Spleen (tissue), 11 donors: Measurements from ENCODE around the gene MARCHF9. TPM values are rescaled to one million over a fixed set of nuclear protein-coding genes. Genes with fewer than 3 reads are reported as not detected.
A peak's percentile ranks its signal among the peaks of the same experiment; 100 is the strongest.

Experiments used
- DNase-seq: peaks from one replicate; pipeline ENCODE4 v3.0.0-alpha.2; 2020
- H3K27ac ChIP-seq, 8 donors: fragments of 200-600 bp; sonication (generic) in 7 of 8; 1 replicate in 4 of 8; 2 replicates in 4 of 8; pipeline versions ENCODE4 v1.5.0 to v1.8.0; 2016 to 2021; ENCODE audit warnings: inconsistent platforms in 4 of 8, mild to moderate bottlenecking in 4 of 8, moderate library complexity in 1 of 8
- H3K27me3 ChIP-seq, 7 donors: fragments of 200-600 bp; sonication (generic) in 6 of 7; replicated peaks in 1 of 7; 1 replicate in 4 of 7; 2 replicates in 3 of 7; pipeline versions ENCODE4 v1.5.0 to v1.8.0; 2016 to 2021; ENCODE audit warnings: inconsistent platforms in 3 of 7, mild to moderate bottlenecking in 1 of 7
- H3K36me3 ChIP-seq, 6 donors: fragments of 200-600 bp; sonication (generic) in 5 of 6; 1 replicate in 4 of 6; 2 replicates in 2 of 6; pipeline versions ENCODE4 v1.5.0 to v1.8.0; 2016 to 2021; ENCODE audit warnings: inconsistent platforms in 2 of 6
- H3K4me1 ChIP-seq, 6 donors: fragments of 200-600 bp; sonication (generic) in 5 of 6; 1 replicate in 3 of 6; 2 replicates in 3 of 6; pipeline versions ENCODE4 v1.5.0 to v1.8.0; 2016 to 2021; ENCODE audit warnings: inconsistent platforms in 3 of 6
- H3K4me3 ChIP-seq, 8 donors: fragments of 200-600 bp; sonication (generic) in 7 of 8; 1 replicate in 4 of 8; 2 replicates in 4 of 8; pipeline versions ENCODE4 v1.5.0 to v1.8.0; 2016 to 2021; ENCODE audit warnings: inconsistent platforms in 4 of 8, mild to moderate bottlenecking in 4 of 8, moderate library complexity in 2 of 8
- H3K9me3 ChIP-seq, 8 donors: fragments of 200-600 bp; sonication (generic) in 7 of 8; 1 replicate in 4 of 8; 2 replicates in 4 of 8; pipeline versions ENCODE4 v1.5.0 to v1.8.0; 2016 to 2021; ENCODE audit warnings: inconsistent platforms in 4 of 8
- POLR2A ChIP-seq, 3 donors: fragments of 450-650 bp; IDR thresholded peaks; one replicate each; pipeline ENCODE4 v1.5.1; 2017; ENCODE audit warnings: antibody characterized with exemption in 3 of 3, mild to moderate bottlenecking in 1 of 3
- POLR2AphosphoS5 ChIP-seq, 3 donors: sonication (generic); formaldehyde crosslinking; IDR thresholded peaks; one replicate each; pipeline ENCODE4 v1.5.1; 2017; ENCODE audit warnings: antibody characterized with exemption in 3 of 3
- WGBS, 5 donors: extraction: QIAGEN DNeasy Blood & Tissue Kit in 3 of 5; methylation state at CpG; one replicate each; pipeline versions ENCODE4 v1.1.5 to v1.1.7; 2013 to 2018; 5-methylcytosine and 5-hydroxymethylcytosine counted together
- intact Hi-C: fragments of 100-400 bp; cut with DNase I; formaldehyde crosslinking; loops from one replicate; pipeline ENCODE4 v1.15.0; 2023; ENCODE audit warnings: low total_unique reads
- polyA plus RNA-seq, 3 donors: library from polyadenylated mRNA; stranded (reverse); fragments of 200-250 nt; gene quantifications; one replicate each; pipeline ENCODE4 v1.2.1, GENCODE V29; 2013
- total RNA-seq, 7 donors: library from RNA; depleted of rRNA in 3 of 7; stranded (reverse); fragments of >200 nt in 3 of 7; fragmentation: NEBNext Ultra II Directional in 4 of 7; extraction: Animal tissue kit (Norgen Biotek cat#: 25700) in 4 of 7; gene quantifications; one replicate each; pipeline versions ENCODE4 v1.1.0 to v1.2.1, GENCODE V29; 2016 to 2021
- TF ChIP-seq, protein P1 (sequence below), 11 experiments: fragments of 200-600 bp in 7 of 11; fragments of 450-650 bp in 4 of 11; sonication (generic) in 4 of 11; IDR thresholded peaks in 8 of 11; conservative IDR thresholded peaks in 3 of 11; 1 replicate in 7 of 11; 2 replicates in 4 of 11; pipeline versions ENCODE4 v1.4.0 to v1.8.0; 2016 to 2021; ENCODE audit warnings: antibody characterized with exemption in 11 of 11, inconsistent platforms in 4 of 11, mild to moderate bottlenecking in 1 of 11
- donor health status: healthy with polysubstance abuse.
- donor health status: DM: no; HTN: no; CAD: no; lungs with moderate emphysema.
- donor health status: DM: no; HTN: no; CAD: no.
- donor health status: Bipolar disorder and iron deficiency.
- donor health status: healthy.
- donor health status: DM: no; HTN: no; CAD: no.
- donor health status: DM: yes; HTN: yes; CAD: no.

The MARCHF9 gene
- total and polyA plus RNA-seq, 10 donors = 17.2 to 49.0 (median 27.1) TPM

DNA sequence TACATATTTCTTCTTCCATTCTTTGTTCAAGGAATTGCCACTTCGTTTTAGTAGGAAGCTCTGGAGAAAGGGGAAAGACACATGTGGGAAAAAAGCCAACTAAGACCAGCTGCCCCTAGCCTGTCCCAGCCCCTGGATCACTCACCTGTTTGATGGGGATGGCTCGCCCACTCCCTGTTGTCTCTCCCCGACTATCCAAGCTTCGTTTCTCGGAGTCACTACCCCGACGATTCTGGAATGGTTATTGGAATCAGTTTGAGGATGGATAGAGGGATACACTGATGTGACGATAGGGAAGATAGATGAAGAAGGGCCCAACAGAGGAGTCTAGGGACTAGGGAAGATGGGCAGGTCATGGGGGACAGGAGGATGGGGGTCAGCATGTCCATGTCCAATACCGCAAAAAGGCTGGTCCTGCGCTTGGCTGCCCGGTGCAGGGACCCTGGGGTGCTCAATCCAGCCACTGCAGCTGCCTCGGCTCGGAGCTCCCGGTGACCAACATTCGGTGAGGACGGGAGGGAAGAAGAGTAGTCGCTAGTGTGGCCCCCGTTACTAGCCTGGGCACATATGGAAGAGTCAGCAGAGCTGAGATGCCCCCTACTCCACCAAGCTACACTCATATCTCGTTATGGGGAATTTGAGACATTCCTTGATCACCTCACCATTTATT lies 23.4 kb upstream of the MARCHF9 start:
- TF ChIP-seq, protein P1, sequence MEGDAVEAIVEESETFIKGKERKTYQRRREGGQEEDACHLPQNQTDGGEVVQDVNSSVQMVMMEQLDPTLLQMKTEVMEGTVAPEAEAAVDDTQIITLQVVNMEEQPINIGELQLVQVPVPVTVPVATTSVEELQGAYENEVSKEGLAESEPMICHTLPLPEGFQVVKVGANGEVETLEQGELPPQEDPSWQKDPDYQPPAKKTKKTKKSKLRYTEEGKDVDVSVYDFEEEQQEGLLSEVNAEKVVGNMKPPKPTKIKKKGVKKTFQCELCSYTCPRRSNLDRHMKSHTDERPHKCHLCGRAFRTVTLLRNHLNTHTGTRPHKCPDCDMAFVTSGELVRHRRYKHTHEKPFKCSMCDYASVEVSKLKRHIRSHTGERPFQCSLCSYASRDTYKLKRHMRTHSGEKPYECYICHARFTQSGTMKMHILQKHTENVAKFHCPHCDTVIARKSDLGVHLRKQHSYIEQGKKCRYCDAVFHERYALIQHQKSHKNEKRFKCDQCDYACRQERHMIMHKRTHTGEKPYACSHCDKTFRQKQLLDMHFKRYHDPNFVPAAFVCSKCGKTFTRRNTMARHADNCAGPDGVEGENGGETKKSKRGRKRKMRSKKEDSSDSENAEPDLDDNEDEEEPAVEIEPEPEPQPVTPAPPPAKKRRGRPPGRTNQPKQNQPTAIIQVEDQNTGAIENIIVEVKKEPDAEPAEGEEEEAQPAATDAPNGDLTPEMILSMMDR (IDR thresholded peaks at IDR 0.05 in 8 of 11, conservative IDR thresholded peaks at IDR 0.05 in 3 of 11) = no peak
- TF ChIP-seq POLR2AphosphoS5 (IDR thresholded peaks at IDR 0.05) (peak in 1 of 3 donors; percentile 29), POLR2A (IDR thresholded peaks at IDR 0.05) (no peak)
- no peak for DNase-seq
- peaks cover 0 to 100% (median 70%) of the 10 kb centered on the region in 6 donors for H3K36me3 ChIP-seq
- intact Hi-C loops = no loop called here
- H3K27ac ChIP-seq = no peak overlapping the region
- no peaks in the 10 kb centered on the region for H3K9me3 ChIP-seq
- no peak overlapping the region for H3K4me3 ChIP-seq
- peaks cover 1 to 21% (median 7%) of the 10 kb centered on the region in 6 donors for H3K4me1 ChIP-seq
- peaks cover 0 to 31% (median 6%) of the 10 kb centered on the region in 7 donors for H3K27me3 ChIP-seq
- WGBS, 5 donors = 87 to 93% (median 89%) methylated on average over 19 of the region's 19 CpGs

- peaks cover 0 to 38% (median 11%) of the 10 kb centered on the region in 7 donors for H3K27me3 ChIP-seq
- DNase-seq = no peak
Measured at GRCh38 chr12:57732270-57732669, 22.6 kb upstream of the MARCHF9 start.

GRCh38 chr12:57732726-57733593 lies 21.9 kb upstream of the MARCHF9 start:
- DNase-seq = no peak
- WGBS, 5 donors = 79 to 91% (median 86%) methylated on average over 8 to 11 of the region's 11 CpGs

More at GRCh38 chr12:57732270-57732669, 22.6 kb upstream of the MARCHF9 start:
- TF ChIP-seq, protein P1 (IDR thresholded peaks at IDR 0.05 in 8 of 11, conservative IDR thresholded peaks at IDR 0.05 in 3 of 11) = no peak
- TF ChIP-seq POLR2A (IDR thresholded peaks at IDR 0.05) = no peak
- TF ChIP-seq POLR2AphosphoS5 (IDR thresholded peaks at IDR 0.05) = no peak
- H3K4me3 ChIP-seq = no peak overlapping the region
- 78 to 90% (median 86%) methylated on average over 4 of the region's 4 CpGs for WGBS, 5 donors
- no peaks in the 10 kb centered on the region for H3K9me3 ChIP-seq
- peaks cover 0 to 100% (median 68%) of the 10 kb centered on the region in 6 donors for H3K36me3 ChIP-seq
- H3K4me1 ChIP-seq = peaks cover 3 to 23% (median 15%) of the 10 kb centered on the region in 6 donors
- intact Hi-C loops = no loop called here
- no peak overlapping the region for H3K27ac ChIP-seq

More at GRCh38 chr12:57732726-57733593, 21.9 kb upstream of the MARCHF9 start:
- Histone ChIP-seq H3K4me1 (peaks cover 3 to 30% (median 21%) of the 10 kb centered on the region in 6 donors), H3K9me3 (no peaks in the 10 kb centered on the region), H3K36me3 (peaks cover 0 to 100% (median 68%) of the 10 kb centered on the region in 6 donors), H3K27me3 (peaks cover 0 to 45% (median 18%) of the 10 kb centered on the region in 7 donors), H3K4me3 (no peak overlapping the region), H3K27ac (no peak overlapping the region)
- TF ChIP-seq POLR2AphosphoS5 (IDR thresholded peaks at IDR 0.05) (no peak), POLR2A (IDR thresholded peaks at IDR 0.05) (no peak)
- TF ChIP-seq, protein P1 (IDR thresholded peaks at IDR 0.05 in 8 of 11, conservative IDR thresholded peaks at IDR 0.05 in 3 of 11) = no peak
- intact Hi-C loops = no loop called here
